ENCODE measurements around the gene HTRA3.

- TF ChIP-seq CTCF (IDR thresholded peaks at IDR 0.05) = no peak
- TF ChIP-seq SMAD3 (CRISPR knock-in tag; IDR thresholded peaks at IDR 0.05; ENCODE audit: borderline replicate concordance) = no peak
- TF ChIP-seq NR1H2 (CRISPR knock-in tag; IDR thresholded peaks at IDR 0.05) = no peak
- TF ChIP-seq NFATC4 (CRISPR knock-in tag; IDR thresholded peaks at IDR 0.05) = no peak
- TF ChIP-seq FOXK1 (CRISPR knock-in tag; IDR thresholded peaks at IDR 0.05) = no peak
- no peak for TF ChIP-seq ARID4B (CRISPR knock-in tag; IDR thresholded peaks at IDR 0.05; ENCODE audit: borderline replicate concordance)
- TF ChIP-seq MAX (CRISPR knock-in tag; IDR thresholded peaks at IDR 0.05) = no peak
- TF ChIP-seq NFYB (CRISPR knock-in tag; conservative IDR thresholded peaks at IDR 0.05; ENCODE audit: low read depth) = no peak
Observed at GRCh38 chr4:8250227-8250626, 19.3 kb upstream of the HTRA3 start.
